ENCODE data around the gene OCLN.
"Not testable (repeated sequence)": the region's sequence is repeated elsewhere in the genome, so short reads cannot be mapped to it uniquely, and the experiment has no call there.

DNA sequence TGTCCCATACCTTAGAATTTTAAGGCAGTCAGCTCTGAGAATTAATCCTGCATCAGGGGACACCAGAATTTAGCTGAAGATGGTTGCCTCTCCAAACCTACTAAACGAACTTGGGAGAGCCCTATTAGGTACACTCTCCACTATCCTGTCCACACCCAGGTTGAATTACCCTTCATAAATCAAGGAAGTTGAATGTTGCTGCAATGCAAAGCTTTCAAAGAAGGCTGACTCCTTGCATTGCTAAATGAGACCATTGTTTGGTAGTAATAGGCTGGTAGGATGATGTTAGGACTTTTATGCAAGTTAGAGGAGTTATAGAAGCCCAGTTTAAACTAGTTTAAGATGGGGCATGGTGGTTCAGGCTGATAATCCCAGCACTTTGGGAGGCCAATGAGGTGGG is 48.8 kb downstream of the OCLN start:
- not testable (repeated sequence) for TF ChIP-seq POLR2AphosphoS5 (IDR thresholded peaks at IDR 0.05; ENCODE audit: low read depth, low read length); POLR2A (IDR thresholded peaks at IDR 0.05; ENCODE audit: low read depth, low read length); TAF1 (IDR thresholded peaks at IDR 0.05; ENCODE audit: low read depth, low read length); SPI1 (IDR thresholded peaks at IDR 0.05; ENCODE audit: low read depth, low read length); POU2F2 (IDR thresholded peaks at IDR 0.05; ENCODE audit: low read depth, low read length); PAX5 (IDR thresholded peaks at IDR 0.05; ENCODE audit: insufficient read depth, low read length, severe bottlenecking)

Measured in GM12891 (cell line).